ENCODE data around the gene GRIFIN.
A peak's percentile ranks its signal among the peaks of the same experiment; 100 is the strongest.

Gene GRIFIN

DNA sequence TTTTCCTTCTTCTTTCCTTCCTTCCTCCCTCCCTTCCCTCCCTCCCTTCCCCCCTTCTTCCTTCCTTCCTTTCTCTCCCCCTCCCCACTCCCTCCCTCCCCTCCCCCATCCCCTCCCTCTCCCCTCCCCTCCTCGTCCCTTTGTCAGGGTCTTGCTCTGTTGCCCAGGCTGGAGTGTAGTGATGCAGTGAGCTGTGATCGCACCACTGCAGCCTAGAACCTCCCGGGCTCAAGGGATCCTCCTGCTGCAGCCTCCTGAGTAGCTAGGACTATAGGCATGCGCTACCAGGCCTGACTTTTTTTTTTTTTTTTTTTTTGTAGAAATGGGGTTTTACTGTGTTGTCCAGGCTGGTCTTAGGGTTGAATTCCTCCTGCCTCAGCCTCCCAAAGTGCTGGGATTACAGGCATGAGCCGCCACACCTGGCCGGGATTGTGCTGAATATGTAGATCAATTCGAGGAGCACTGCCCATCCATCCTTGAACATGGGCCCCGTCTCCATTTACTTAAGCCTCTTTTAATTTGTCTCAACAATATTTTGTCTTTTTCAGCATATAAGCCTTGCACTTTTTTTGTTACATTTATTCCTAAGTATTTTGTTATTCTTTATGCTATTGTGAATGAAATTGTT lies 23.4 kb downstream of the GRIFIN start:
- no peak for DNase-seq

DNA sequence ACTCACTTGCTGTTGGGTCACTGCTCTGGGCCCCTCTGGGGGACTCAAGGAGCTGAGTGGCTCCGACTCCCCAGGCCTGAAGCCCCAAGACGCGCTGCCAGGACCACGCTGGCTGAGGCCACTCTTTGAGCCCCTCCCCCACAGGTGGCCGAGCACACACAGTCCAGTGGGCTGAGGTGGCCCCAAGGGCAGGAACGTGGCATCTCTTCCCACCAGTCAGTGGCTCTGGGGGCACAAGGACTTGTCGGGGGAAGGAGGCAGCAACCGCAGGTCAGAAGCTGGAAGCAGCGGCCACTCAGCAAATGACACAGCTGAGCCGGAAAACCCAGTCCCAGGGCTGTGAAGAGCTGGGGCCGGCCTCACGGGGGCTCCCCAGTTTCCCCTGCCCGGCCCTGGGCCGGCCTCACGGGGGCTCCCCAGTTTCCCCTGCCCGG lies 24.1 kb downstream of the GRIFIN start:
- peak; percentile 45 for DNase-seq

DNA sequence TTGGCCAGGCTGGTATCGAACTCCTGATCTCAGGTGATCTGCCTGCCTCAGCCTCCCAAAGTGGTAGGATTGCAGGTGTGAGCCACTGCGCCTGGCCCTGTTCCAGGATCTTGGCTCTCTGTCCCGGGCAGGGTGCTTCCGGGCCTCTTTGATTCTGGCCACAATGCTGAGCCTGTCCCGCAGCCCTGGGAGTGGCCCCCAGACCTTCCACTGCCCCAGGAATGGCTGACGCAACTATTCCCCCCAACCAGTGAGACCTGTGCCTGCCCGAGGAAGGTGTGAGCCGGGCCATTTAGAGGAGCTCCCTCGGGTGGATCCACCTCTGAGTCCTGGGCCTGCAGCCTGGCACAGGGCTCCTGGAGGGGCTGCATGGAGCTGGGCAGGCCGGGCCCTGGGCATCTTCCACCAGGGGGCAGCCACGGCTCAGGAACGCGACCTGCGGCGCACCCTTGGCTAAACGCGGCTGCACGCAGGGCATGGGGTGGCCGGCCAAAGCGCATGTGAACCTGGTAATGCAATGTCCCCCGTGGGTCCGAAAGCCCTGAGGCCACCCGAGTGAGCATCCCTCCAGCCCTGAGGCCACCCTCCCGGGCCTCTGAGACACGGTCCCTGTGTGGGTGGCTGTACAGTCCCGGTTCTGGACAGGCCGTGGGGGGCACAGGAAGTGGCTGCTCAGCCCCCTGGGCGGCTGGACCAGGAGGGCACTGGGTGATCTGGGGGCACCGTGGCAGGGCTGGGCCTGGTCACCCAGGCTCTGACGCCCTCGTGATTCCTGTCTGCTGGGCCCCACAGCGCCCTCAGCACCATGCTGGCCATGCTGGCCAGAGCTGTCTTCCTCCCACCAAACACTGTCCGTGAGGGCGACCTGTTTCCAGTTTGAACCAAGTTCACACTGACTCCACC lies 24.8 kb downstream of the GRIFIN start:
- DNase-seq: peak; percentile 92

DNA sequence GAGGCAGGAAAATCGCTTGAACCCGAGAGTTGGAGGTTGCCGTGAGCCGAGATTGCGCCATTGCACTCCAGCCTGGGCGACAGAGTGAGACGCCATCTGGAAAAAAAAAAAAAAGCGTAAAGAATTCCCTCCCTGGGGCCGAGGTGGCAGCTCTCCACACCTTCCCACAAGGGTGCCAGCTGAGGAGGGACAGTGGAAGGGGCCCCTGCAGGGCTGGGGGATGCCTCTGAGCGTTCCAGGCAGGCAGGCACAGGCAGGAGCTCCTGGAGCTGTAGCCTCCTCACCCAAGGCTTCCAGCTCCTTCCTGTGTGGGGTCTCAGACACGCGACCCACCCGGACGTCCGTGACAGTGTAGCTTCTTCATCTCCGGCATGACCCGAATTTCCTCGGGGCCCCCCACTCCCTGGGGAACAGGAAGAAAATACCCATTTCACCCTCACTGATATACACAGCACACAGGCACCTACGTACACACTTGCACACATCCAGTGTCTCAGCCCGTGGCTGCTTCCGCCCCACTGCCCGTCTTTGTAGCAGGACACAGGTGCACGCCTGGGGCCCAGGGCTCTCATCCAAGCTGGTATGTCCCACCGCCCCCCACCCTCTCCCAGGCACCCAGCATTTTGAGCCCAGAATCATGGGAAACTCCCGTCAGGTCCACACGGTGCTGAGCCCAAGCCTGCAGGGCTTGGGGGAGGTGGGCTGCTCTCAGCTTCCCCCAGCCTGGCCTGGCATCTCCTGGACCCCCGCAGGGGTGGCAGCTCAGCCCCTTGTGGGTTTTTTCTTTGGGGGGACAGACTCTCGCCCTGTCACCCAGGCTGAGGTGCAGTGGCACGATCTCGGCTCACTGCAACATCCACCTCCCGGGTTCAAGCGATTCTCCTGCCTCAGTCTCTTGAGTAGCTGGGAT lies 25.7 kb downstream of the GRIFIN start:
- DNase-seq: no peak

DNA sequence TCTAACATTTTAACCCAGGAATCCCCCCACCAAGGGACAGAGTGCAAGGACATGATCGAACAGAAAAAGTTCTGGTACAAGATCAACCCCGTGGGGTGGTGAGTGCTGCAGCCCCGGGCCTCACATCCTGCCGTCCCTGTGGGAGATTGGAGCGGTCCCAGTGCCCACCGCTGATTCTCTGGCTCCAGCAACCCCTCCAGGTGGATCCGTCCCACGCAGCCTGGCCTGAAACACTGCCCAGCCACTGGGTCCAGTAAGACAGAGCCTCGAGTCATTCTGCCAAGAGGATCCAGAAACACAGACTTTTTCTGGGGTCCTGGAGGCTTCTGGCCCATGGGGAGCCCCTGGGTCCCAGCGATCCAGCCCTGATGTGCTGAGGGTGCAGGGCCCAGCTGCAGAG lies 29.5 kb downstream of the GRIFIN start:
- DNase-seq: no peak

DNA sequence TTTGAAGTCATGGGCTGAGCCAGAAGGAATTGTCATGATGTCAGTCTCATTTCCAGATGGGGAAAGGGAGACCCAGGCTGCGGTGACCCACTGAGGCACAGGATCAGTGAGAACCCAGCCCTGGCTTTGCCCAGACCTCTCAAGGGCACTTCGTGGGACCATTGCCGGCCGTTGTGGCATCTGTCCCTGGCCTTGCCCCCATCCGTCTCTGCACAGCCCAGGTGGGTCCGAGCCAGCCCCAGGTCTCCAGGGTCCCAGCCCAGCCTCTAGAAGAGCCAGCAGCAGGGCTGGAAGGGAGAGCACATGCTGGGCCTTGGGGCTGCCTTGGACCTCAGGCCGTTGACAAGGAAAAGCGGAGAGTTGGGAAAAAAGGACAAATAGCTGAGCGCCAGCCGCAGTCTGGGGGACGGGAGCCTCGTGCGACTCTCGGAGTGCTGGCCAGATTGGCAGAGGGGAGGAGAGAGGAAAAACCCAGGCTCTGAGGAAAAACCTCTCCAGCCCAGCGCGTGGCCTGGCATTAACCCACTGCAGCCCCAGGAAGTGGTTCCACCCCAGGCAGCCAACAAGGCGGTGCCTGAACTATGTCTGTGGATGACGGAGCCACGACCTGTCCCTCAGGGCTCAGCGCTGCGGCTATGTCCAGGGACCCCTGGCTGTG lies 30.2 kb downstream of the GRIFIN start:
- no peak for DNase-seq

DNA sequence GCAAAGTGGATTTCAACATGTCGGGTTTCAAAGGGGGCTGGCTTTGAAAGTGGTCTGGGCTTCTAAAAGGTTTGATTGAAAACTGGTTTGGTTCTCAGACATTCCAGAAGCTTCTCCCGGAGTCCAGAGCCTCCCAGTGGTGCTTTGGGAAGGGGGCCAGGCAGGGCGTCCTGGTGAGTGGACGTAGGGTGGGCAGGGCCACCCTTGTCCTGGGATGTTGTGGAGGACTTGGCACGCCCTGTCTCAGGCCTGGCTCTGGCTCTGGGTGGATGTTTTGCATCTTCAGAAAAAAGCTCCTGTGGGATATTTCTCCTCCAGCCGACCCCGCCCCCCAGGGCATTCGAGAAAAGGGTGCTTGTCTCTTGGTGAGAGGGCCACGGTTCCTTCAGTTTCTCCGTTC lies 31.2 kb downstream of the GRIFIN start:
- DNase-seq: no peak

DNA sequence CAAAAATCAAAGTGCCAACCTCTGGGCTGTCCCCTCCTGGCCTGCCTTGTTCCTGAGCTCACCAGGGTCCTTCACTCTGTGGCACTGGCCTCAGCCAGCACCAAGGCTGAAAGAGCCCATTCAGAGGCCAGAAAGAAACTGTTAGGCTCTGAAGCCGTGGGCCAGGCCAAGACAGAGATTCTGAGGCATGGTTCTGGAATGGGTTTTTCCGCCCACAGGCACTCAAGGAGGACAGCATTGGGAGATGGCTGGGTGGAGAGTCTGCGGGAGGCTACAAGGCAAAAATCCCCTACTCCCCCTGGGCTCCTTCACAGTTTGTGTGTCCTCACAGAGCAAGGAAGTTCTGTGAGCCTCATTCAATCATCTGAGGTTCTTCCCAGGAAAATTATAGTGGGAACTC lies 31.7 kb downstream of the GRIFIN start:
- DNase-seq: no peak

DNA sequence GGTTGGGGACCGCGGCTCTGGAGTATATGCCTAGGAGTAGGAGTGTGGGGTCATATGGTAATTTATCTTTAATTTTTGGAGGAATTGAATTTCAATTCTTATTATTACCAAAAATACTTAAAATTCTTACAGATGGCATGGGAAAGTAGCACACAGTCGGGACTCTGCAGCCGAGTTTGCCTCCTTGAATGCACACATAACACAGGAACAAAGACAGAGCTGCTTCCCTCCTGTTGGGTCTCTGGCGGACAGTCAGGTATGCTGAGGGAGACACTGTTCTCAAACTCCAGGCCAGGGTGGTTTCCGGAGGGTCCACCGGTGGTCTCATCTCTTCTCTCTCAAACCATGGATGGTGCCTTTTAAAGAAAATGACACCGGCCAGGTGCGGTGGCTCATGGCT lies 32.7 kb downstream of the GRIFIN start:
- DNase-seq: no peak

DNA sequence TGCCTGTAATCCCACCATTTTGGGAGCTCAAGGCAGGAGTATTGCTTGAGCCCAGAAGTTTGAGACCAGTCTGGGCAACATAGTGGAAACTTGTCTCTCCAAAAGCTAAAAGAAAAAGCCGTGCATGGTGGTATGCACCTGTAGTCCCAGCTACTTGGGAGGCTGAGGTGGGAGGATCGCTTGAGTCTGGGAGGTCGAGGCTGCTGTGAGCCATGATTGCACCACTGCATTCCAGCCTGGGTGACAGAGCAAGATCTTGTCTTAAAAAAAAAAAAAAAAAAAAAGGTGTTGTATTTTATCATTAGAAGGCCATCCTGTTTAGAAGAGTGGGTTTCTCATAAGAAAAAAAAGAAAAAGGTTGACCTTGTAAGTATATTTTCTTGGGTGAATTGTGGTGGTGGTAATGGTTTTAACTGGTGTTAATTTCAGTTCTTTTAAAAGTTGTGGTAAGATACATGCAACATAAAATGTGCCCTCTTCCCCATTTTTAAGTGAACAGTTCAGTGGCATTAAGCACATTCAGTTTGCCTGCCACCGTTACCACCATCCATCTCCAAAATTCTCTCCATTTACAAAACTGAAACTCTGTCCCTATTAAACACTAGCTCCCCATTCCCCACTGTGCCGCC lies 34.7 kb downstream of the GRIFIN start:
- DNase-seq: no peak

DNA sequence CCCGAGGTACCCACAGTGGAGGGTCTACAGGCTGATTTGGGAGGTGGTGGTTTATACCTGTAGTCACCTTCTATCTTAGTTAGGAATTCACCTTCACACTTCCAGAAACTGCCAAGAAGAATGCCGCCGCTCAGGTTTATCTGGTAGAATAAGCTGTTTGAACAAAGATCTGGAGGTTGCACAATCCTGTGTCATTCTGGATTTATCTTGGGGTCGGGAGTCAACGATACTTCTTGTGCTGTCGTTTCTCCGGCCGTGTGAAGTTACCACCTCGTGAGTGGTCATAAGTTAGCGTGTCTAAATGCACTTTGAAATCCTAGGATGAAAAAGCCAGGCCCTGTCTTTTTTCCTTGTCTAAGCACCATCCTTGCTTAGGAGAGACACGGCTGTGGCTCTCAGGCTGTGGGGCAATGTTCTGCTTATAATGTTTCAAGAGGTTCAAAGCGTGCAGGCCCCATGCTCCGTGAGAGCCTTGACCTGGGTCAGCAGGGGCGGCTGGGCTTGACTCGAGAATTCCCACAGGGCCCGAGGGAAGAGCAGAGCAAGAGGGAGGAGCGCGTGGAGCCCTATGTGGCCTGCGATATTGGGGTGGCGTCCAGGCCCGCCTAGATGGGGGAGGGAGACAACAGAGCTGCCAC lies 35.5 kb downstream of the GRIFIN start:
- peak; percentile 47 for DNase-seq

DNA sequence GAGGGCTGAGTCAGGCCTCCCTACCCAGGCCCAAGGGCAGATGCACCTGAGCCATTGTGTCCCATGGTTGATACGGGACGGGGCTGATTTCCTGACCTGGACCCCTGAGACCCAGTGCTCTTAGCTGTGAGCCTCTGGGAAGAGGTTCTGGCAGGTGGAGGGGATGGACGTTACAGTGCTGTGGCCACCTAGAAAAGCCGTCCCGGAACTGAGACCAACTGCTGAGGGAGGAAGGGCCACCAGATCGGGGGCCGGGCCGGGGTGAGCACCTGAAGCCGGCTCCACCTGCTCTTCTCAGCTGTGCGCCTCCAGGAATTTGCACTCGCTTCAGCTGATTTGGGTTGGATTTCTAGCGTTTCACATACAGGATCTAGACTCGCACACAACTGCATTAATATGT lies 37.4 kb downstream of the GRIFIN start:
- no peak for DNase-seq

DNA sequence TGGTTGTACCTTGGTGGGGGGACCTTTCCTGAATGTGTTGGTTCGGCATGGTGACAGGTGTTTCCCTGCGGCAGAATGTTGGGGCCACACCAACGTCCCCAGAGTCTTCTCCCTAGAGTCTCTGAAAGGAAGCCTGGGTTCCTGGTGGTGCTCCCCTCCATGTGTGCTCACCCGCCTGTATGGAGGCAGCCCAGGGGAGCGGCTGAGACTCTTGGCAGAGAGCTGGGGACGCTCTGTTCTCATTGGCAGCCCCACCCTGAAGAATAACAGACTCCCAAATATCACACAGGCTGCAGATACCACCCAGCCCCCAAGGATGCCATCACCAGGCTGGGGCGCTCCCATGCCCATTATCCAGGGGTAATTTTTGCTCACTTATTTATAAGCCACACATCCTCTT lies 38.0 kb downstream of the GRIFIN start:
- no peak for DNase-seq

DNA sequence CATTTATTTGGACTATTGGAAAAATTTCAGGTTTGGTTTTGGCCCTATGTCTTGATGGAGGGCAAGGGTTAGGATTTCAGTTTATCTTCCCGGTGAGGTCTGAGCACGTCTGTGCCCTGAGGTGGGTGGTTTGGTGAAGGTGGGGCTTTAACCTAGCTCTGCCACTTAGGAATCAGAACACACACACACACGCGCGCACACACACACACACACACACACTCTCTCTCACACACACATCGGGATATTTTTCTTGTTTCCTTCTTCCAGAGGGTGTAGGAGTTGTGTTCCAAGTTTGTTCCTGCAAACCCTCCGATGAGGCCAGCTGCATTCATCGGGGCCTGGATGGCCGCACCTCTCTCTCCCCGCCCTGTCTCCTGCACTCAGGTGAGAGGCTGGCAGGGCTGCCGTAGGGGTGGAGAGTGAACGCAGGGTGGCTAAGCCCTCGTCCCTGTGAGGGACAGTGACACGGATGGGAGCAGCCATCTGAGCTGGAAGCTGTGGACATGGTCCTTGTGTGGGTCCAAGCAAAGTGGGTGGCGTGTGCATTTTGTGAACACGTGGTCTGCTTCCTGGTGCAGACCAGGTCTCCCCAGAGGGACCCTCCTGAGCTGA lies 38.6 kb downstream of the GRIFIN start:
- no peak for DNase-seq

DNA sequence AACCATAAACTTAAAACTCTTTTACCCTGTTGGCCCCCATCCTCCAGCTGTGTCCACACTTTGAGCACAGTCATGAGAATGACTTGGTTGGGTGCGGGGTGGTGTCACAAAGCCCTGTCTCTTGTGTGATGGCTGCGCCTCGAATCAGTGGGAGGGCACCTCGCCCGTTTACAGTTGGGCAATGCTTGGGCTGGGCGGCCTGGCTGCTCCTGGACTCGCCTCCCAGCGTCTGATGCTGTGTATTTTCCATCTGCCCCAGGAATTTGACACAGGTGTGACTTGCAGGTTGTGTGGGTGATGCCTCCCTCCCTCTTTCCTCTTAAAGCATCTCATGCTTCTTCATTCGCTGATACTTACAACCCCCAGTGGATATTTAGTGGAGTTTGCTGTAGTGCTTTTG lies 39.1 kb downstream of the GRIFIN start:
- no peak for DNase-seq

DNA sequence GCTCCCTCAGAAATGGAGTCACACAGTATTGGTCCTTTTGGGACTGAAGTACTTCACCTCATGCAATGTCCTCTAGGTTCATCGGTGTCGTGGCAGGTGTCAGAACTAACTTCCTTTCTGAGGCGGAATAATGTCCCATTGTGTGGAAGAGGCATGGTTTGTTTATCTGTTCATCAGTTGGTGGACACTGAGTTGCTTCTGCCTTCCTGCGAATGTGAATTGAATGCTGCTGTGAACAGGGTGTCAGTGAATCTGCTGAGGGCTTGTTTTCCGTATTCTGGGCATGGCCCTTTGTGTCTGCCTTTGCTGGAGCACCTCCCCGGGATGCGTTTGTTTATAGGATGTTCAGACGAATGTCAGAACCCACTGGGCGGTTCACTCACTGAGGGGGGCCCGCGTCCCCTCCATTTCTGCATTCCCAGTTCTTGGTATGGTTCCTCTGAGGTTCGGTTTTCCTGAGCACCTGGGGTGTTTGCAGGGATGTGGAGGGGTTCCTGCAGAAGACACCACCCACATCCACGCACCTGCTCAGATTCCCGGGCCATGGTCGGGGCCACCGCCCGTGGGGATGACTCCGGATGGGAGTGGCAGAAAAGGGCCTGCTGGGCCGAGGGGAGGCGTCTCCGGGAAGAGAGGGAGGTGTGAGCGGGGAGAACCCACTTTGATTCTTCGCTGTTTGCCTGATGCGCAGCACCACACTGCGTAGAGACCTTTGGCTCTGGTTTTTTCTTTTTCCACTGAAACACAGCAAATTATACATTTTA lies 39.7 kb downstream of the GRIFIN start:
- no peak for DNase-seq

DNA sequence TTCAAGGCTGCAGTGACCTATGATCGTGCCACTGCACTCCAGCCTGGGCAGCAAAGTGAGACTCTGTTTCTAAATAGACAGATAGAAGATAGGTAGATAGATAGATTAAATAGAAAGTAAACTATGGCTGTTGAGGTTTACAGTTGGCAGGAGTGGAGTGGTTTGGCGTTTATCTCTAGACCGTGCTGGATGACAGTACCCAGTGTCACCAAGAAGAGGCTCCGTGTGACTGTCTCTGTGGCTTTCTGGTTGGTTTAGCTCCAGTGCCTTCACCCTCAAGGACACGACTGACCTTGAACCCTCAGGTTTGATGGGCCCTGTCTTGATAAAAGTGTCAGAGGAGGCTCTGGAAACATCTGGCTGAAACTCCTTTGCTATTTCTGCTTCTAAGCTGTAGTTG lies 41.1 kb downstream of the GRIFIN start:
- DNase-seq: no peak

DNA sequence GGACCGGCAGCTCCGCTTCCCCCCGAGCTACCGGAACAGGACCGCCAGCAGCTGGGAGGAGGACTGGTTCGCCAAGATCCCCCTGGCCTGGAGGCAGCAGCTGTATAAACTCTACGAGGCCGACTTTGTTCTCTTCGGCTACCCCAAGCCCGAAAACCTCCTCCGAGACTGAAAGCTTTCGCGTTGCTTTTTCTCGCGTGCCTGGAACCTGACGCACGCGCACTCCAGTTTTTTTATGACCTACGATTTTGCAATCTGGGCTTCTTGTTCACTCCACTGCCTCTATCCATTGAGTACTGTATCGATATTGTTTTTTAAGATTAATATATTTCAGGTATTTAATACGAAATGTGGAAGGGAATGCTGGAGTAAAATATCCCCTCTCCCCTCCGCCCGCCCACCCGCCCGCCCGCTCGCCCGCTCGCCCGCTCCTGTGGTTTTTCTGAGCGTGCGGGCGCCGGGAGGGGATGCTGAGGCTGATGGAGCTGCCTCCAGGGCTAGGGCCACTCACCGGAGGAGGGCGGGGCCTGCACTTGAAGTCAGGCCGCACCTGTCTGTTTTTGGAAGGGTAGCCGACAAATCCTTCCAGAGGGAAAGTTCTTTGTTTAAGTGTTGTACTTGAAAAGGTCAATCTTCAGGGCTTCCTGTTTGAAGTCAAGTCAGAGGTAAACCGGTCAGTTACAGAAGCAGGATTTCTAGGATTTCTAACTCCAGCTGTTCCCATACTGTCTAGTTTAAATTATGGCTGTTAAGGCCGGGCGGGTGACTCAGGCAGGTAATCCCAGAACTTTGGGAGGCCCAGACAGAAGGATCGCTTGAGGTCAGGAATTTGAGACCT lies 42.3 kb downstream of the GRIFIN start:
- no peak for DNase-seq

DNA sequence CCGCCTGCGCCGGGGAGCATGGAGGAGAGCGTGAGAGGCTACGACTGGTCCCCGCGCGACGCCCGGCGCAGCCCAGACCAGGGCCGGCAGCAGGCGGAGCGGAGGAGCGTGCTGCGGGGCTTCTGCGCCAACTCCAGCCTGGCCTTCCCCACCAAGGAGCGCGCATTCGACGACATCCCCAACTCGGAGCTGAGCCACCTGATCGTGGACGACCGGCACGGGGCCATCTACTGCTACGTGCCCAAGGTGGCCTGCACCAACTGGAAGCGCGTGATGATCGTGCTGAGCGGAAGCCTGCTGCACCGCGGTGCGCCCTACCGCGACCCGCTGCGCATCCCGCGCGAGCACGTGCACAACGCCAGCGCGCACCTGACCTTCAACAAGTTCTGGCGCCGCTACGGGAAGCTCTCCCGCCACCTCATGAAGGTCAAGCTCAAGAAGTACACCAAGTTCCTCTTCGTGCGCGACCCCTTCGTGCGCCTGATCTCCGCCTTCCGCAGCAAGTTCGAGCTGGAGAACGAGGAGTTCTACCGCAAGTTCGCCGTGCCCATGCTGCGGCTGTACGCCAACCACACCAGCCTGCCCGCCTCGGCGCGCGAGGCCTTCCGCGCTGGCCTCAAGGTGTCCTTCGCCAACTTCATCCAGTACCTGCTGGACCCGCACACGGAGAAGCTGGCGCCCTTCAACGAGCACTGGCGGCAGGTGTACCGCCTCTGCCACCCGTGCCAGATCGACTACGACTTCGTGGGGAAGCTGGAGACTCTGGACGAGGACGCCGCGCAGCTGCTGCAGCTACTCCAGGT lies 43.1 kb downstream of the GRIFIN start:
- no peak for DNase-seq

Data from eye (tissue), 1 donor.